Effector memory CD4-positive, alpha-beta T cell (primary cell): ENCODE measurements around the gene FAM72D.
"Not testable (repeated sequence)": the region's sequence is repeated elsewhere in the genome, so short reads cannot be mapped to it uniquely, and the experiment has no call there.

Experiments used
- DNase-seq, 3 donors: peaks; one replicate each; pipeline ENCODE4 v3.0.0-alpha.2; 2020
- H3K27ac ChIP-seq: 2 replicates; pipeline ENCODE4 v1.7.0; 2013; ENCODE audit warnings: mild to moderate bottlenecking, low read length, moderate library complexity; ENCODE audit not compliant: insufficient read depth, poor library complexity, severe bottlenecking
- H3K27me3 ChIP-seq: replicated peaks from 2 replicates; pipeline ENCODE4 v1.7.0; 2013; ENCODE audit warnings: mild to moderate bottlenecking, low read length; ENCODE audit not compliant: insufficient read depth, control insufficient read depth, poor library complexity, severe bottlenecking
- H3K36me3 ChIP-seq: 2 replicates; pipeline ENCODE4 v1.7.0; 2013; ENCODE audit warnings: mild to moderate bottlenecking, low read length, moderate library complexity; ENCODE audit not compliant: control insufficient read depth, insufficient read depth
- H3K4me1 ChIP-seq: 2 replicates; pipeline ENCODE4 v1.7.0; 2013; ENCODE audit warnings: low read length, mild to moderate bottlenecking; ENCODE audit not compliant: control insufficient read depth, insufficient read depth, poor library complexity, severe bottlenecking
- H3K4me3 ChIP-seq: 2 replicates; pipeline ENCODE4 v1.7.0; 2013; ENCODE audit warnings: low read length, low read depth, mild to moderate bottlenecking; ENCODE audit not compliant: insufficient read depth, poor library complexity, severe bottlenecking
- H3K9me3 ChIP-seq: 2 replicates; pipeline ENCODE4 v1.7.0; 2013; ENCODE audit warnings: mild to moderate bottlenecking, low read length, moderate library complexity; ENCODE audit not compliant: control insufficient read depth
- total RNA-seq, 3 donors: gene quantifications; one replicate each; lab custom pipeline; 2026; lab: John Stamatoyannopoulos, UW

Gene FAM72D
- 0 reads per million in 3 donors for total RNA-seq

DNA sequence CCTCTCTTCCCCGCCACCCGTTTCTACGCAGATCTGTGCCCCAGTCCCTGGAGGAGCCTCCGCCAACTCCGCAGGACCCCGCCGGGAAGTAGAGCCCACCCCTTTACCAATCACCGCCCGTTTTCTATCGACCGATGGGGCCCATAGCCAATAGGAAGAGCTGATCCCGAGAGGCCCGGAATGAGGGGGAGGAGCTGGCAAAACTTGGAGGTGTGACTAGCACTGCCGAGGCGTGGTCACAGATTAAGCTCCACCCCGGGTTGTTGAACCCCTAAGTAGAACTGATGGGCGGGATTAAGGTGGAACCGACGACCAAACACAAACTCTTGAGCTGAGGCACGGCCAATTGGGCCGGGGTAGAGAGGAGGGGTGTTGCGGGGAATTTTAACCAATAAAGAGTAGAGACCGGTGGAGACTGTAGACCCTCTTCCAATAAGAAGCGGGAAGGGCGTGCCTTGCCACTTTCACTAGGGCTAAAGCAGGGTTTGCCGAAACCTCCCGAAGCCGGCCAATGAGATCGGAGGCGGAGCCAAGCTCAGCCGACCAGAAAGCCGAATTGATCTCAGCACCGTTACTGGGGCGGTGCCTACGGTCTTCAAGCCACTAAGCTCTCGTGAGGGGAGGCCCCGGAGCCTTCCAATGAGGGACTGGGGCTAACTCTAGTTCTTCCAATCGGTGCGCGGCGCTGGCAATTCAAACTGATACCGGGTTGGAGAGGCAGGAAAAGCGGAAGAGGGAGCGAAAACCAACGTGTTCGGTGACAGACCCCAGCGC is at the start of gene FAM72D, which contains the start of gene SRGAP2B:
TSS of gene FAM72D (plus strand) at position 691 of the 774 bp plus-strand sequence. CDS start 874 bp downstream, outside the sequence.
TSS of gene SRGAP2B (minus strand) at position 45 of the 774 bp plus-strand sequence. CDS start 2,427 bp downstream, outside the sequence.
- not testable (repeated sequence) for H3K27ac ChIP-seq, H3K27me3 ChIP-seq, H3K4me1 ChIP-seq, H3K4me3 ChIP-seq, H3K36me3 ChIP-seq, DNase-seq, H3K9me3 ChIP-seq

DNA sequence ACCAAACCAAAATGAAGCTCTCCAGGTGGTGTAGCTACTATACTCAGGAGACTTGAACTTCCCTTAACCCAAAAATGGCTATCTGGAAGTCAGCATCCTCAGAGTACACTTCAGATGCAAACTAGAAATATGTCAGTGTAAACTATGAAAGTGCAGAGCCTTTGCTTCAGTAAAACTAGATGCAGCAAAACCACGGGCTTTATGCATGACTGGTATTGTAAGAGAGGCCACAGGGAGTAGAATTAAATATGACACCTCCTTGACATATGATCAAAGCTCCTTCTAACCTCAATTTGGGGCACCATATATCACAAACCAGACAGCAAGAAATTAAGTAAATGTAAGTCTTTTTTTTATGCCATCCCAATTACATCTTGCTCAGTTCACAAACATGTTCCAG is 48.2 kb upstream of the FAM72D start:
- H3K27me3 ChIP-seq, H3K4me1 ChIP-seq, H3K9me3 ChIP-seq, H3K27ac ChIP-seq, H3K36me3 ChIP-seq, DNase-seq, H3K4me3 ChIP-seq: not testable (repeated sequence)

DNA sequence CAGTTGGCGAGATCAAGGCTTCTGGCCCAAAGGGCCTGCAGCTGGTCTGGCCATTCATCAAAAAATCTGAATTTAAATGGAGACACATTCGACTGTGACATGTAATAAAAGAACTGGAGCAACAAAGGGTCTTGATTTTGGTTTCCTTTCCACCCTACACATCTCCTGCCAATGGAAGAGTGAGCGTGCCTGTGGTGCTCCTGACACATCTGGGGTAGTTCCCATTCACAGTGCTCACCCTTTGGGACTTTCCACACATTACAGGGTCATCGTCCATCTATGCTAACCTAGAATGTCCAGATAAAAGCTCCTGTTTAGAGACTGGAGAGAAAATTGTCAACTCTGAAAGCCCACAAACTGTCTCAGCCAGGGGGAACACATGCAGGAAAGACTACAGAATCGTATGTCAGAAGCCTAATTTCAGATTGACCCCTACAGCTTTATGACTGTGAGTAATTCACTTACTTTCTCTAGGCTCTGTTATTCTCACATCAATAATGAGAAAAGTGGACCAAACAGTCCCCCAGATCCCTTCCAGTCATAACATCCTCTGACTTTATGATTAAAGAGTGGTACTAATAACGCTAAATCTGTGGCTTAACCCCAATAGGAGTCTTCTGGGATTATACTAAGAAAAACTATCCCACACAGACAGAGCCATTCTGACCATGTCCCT is 47.5 kb upstream of the FAM72D start:
- not testable (repeated sequence) for H3K9me3 ChIP-seq, H3K4me3 ChIP-seq, H3K27me3 ChIP-seq, DNase-seq, H3K36me3 ChIP-seq, H3K4me1 ChIP-seq, H3K27ac ChIP-seq

DNA sequence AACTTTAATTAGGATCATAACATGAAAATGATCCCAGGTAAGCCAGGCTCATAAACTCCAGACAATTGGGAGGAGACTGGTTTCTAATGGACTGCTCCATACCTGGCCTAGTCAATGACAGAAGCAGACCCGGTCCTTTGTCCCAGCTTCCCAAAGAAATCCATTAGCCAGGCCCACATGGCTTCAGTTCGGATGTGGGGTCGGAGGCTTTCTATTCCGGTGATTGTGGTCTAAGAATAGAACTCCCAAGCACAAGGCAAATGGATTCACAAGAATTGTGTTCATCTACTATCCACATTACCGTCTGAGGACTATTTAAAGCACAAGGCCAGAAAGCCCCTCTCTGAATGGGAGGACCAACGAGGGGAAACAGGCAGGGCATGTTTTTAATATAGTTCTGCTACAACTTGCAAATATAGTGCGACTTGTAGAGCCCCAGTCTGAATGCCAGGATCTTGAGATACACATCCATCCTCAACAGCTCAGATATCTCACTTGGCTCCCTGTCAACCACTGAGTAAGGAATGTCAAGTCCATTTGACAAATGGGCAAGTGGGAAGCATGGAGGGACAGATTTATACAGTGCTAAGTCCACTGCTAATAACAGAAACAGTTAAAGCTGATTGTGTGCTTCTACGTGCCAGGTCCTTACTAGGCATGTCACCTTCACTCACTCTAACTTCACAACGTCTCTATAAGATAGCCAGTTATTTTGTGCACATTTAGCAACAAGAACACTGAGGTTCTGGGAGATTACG is 43.6 kb upstream of the FAM72D start:
- H3K36me3 ChIP-seq, H3K9me3 ChIP-seq, H3K4me3 ChIP-seq: not testable (repeated sequence)

DNA sequence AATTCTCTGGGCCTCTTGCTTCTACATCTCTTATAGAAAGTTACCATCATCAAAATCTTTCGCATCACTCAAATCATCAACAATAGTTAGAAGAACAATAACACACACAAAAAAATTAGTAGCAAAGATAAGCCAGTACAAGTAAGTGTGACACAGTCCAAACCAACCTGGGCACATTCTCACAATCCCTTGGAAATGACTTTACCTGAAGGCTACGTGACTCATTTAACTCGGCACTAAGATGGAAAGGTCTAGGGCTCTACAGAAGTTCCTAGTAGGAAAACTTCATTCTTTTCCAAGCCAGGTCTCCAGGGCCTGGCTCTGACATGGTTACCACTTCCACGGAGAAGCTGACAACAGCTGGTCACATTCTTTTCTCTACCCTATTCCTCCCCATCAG is 42.3 kb upstream of the FAM72D start:
- H3K4me3 ChIP-seq, H3K36me3 ChIP-seq, H3K27me3 ChIP-seq, H3K4me1 ChIP-seq, H3K27ac ChIP-seq, H3K9me3 ChIP-seq, DNase-seq: not testable (repeated sequence)

More for the DNA sequence above, 43.6 kb upstream of the FAM72D start:
- H3K4me1 ChIP-seq, DNase-seq, H3K27ac ChIP-seq, H3K27me3 ChIP-seq: not testable (repeated sequence)

DNA sequence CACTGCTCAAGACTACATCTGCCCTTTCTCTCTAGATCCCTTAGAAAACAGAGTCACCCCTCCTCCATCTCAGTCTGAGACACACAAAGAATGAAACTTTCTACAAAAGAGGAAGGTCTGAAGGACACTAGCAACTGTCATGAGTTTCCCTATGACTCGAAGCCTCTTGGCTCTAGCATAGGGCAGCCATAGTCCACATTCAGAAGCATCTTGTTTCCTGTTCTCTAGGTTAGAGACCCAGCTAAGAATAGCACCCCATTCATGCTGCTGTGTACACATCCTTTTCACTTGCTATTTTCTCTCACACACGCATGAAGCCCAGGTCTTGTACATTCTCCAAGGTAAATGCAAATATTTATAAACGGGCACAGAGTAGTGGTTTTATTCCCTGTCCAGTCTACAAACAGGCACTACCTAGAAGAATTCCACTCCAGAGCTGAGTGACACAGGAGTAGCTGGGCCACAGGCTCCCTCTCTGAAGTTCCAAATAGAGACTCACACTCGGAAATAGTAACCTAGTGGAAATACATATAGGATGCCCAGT is 40.5 kb upstream of the FAM72D start:
- H3K4me3 ChIP-seq, H3K4me1 ChIP-seq, DNase-seq, H3K36me3 ChIP-seq, H3K9me3 ChIP-seq, H3K27ac ChIP-seq, H3K27me3 ChIP-seq: not testable (repeated sequence)

DNA sequence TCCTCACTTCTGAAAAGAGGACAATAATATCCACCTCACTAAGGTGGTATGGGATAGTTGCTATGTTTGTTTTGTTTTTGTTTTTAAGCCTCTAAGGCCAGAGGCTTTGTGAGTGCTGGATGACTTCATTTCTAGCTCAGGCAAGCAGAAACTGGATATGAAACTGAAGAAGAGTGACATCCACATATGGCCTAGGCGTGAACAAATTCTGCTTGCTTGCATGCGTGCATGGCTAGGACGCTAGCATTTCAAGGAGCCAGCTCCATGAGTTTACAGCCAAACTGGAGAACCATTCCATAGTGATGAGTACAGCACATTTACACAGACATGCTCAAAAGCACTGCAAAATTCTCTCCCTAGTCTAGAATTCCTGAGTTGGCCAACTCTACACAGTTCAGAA is 37.6 kb upstream of the FAM72D start:
- not testable (repeated sequence) for DNase-seq

DNA sequence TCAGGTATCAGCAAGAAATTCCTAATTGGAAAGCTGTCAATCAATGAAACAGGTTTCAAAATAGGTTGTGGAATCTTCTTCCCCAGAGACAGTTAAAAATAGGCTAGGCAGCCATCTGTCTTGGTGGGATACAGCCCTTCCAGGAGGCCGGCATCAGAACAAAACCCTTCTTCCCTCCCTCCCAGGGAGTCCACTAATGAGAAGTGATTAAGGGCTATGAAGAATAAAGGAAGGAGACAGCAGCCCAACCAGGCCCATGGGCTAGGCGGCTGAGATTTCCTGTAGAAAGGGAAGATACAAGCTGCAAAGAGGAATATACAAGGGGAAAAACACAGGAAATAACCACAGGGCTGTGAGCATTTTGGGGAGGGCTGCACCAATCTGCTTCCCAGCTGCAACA is 32.5 kb upstream of the FAM72D start:
- DNase-seq, H3K9me3 ChIP-seq, H3K4me3 ChIP-seq, H3K4me1 ChIP-seq, H3K27me3 ChIP-seq, H3K27ac ChIP-seq, H3K36me3 ChIP-seq: not testable (repeated sequence)

More for the DNA sequence above, 37.6 kb upstream of the FAM72D start:
- H3K4me3 ChIP-seq, H3K27me3 ChIP-seq, H3K27ac ChIP-seq, H3K4me1 ChIP-seq, H3K36me3 ChIP-seq, H3K9me3 ChIP-seq: not testable (repeated sequence)

DNA sequence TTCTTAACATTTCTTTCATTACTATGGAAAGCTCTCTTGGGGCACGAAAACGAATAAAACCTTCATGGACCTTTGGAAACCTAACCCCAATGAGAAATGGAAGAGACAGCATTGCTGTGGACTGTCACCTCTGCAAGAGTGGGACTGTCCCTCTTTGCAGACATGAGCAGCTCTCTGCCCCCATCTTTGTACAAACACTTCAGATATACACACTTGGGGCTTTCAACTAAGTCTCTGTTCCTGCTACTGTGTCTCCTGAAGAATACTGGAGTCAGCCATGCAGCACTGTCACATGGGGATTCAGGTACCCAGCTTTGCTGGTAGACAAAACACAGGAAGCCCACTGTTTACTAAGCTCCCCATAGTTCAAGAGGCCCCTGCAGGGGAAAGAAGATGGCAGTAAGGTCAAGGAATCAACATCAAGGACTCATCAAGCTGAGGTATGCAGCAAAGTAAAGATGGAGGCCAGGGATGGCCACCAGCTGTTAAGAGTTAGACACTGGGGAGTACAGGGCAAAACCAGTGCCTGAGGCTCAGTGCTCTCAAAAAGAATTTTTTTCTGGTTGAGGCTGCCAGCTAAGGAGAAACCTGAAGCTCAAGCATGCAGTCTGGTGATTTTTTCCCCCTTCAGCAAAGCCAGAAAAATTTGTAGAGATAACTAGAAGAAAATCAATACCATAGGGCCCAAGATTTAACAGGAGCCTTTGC is 31.7 kb upstream of the FAM72D start:
- not testable (repeated sequence) for H3K4me1 ChIP-seq, H3K36me3 ChIP-seq, DNase-seq, H3K27me3 ChIP-seq, H3K4me3 ChIP-seq, H3K27ac ChIP-seq, H3K9me3 ChIP-seq
